ENCODE data around the gene OXCT1. TPM values are rescaled to one million over a fixed set of nuclear protein-coding genes. Genes with fewer than 3 reads are reported as not detected.

OXCT1 gene
- total RNA-seq, 1 donor from 2014 or later: 39.9 TPM

DNA sequence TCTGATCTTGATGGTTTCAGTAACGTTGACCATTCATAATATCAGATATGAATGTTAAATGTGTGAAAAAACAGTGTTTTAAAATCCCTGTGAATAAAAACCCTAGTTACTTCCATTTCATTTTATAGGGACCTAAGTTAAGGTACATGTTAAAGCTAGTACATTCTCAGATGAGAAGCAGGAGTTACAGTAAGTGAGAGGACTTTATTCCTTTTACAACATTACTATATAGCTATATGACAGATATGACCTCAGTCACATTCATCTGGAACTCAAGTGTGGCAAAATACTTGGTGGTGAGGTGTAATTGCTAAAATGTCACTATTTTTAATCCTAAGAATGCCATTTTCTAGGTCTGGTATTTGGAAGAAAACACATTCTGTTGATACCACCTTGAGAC is 96.4 kb downstream of the OXCT1 start:
- no peaks in the 10 kb centered on the region for H3K36me3 ChIP-seq
- no peaks in the 10 kb centered on the region for H3K4me1 Mint-ChIP-seq

DNA sequence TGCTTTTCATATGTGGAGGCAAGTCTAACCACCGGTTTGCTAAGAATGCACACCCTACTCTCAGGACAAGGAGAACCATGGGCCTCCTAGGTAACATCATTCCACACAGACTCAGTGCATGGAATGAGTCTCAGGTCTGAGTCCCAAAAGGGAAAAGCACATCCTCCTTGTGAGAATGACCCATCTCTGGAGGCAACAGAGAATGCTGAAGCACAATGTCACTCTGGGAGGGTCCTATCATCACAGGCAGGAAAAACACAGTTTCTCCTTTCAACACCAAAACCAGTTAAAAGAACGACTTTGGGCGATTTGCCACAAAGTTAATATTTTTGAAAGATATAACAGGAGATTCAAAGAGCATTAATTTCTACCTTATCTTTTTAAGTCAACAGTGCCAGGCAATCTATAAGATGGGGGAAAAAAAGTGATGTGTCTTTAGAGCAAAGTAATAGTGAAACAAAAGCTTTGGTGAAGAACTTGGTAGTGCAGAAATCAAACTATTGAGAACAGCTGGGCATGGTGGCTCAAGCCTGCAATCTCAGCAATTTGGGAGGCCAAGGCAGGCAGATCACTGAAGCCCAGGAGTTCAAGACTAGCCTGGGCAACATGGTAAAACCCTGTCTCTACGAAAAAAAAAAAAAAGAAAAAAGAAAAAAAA is 97.3 kb downstream of the OXCT1 start:
- Histone ChIP-seq H3K79me2 (ENCODE audit: low read depth) (no peaks in the 10 kb centered on the region), H3K4me3 (no peak overlapping the region), H2AFZ (replicated peaks) (no peak overlapping the region), H3K9ac (no peak overlapping the region), H3K27me3 (no peaks in the 10 kb centered on the region), H3K4me2 (no peak overlapping the region), H3K36me3 (no peaks in the 10 kb centered on the region), H4K20me1 (ENCODE audit: low read depth) (no peaks in the 10 kb centered on the region), H3K27ac (no peak overlapping the region), H3K9me3 (ENCODE audit: low read depth) (no peaks in the 10 kb centered on the region), H3F3A (ENCODE audit: low read depth) (no peaks in the 10 kb centered on the region), H3K4me1 (no peaks in the 10 kb centered on the region)
- Mint-ChIP-seq H3K27me3 (ENCODE audit: insufficient read depth, low read depth) (no peaks in the 10 kb centered on the region), H3K9me3 (no peaks in the 10 kb centered on the region), H3K4me3 (no peak overlapping the region), H3K27ac (no peak overlapping the region), H3K36me3 (peaks cover 2% of the 10 kb centered on the region), H3K4me1 (no peaks in the 10 kb centered on the region)
- no peak for DNase-seq (ENCODE audit: low spot score)
- TF ChIP-seq EZH2phosphoT487 (IDR thresholded peaks at IDR 0.05): no peak
- TF ChIP-seq, protein P1, sequence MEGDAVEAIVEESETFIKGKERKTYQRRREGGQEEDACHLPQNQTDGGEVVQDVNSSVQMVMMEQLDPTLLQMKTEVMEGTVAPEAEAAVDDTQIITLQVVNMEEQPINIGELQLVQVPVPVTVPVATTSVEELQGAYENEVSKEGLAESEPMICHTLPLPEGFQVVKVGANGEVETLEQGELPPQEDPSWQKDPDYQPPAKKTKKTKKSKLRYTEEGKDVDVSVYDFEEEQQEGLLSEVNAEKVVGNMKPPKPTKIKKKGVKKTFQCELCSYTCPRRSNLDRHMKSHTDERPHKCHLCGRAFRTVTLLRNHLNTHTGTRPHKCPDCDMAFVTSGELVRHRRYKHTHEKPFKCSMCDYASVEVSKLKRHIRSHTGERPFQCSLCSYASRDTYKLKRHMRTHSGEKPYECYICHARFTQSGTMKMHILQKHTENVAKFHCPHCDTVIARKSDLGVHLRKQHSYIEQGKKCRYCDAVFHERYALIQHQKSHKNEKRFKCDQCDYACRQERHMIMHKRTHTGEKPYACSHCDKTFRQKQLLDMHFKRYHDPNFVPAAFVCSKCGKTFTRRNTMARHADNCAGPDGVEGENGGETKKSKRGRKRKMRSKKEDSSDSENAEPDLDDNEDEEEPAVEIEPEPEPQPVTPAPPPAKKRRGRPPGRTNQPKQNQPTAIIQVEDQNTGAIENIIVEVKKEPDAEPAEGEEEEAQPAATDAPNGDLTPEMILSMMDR (IDR thresholded peaks at IDR 0.05): no peak
- TF ChIP-seq EZH2 (IDR thresholded peaks at IDR 0.05): no peak

More for the DNA sequence above, 96.4 kb downstream of the OXCT1 start:
- TF ChIP-seq EZH2phosphoT487 (IDR thresholded peaks at IDR 0.05): no peak
- H3K4me1 ChIP-seq: no peaks in the 10 kb centered on the region
- no peaks in the 10 kb centered on the region for H3K27me3 ChIP-seq
- no peak overlapping the region for H3K27ac ChIP-seq
- no peaks in the 10 kb centered on the region for H3F3A ChIP-seq (ENCODE audit: low read depth)
- H3K27ac Mint-ChIP-seq: no peak overlapping the region
- no peaks in the 10 kb centered on the region for H3K27me3 Mint-ChIP-seq (ENCODE audit: insufficient read depth, low read depth)
- DNase-seq (ENCODE audit: low spot score): no peak
- H3K79me2 ChIP-seq (ENCODE audit: low read depth): no peaks in the 10 kb centered on the region
- H2AFZ ChIP-seq (replicated peaks): no peak overlapping the region
- no peak overlapping the region for H3K4me2 ChIP-seq
- no peaks in the 10 kb centered on the region for H3K9me3 Mint-ChIP-seq
- no peaks in the 10 kb centered on the region for H4K20me1 ChIP-seq (ENCODE audit: low read depth)
- H3K9me3 ChIP-seq (ENCODE audit: low read depth): no peaks in the 10 kb centered on the region
- no peak overlapping the region for H3K4me3 Mint-ChIP-seq
- H3K9ac ChIP-seq: no peak overlapping the region
- no peaks in the 10 kb centered on the region for H3K36me3 Mint-ChIP-seq
- H3K4me3 ChIP-seq: no peak overlapping the region

DNA sequence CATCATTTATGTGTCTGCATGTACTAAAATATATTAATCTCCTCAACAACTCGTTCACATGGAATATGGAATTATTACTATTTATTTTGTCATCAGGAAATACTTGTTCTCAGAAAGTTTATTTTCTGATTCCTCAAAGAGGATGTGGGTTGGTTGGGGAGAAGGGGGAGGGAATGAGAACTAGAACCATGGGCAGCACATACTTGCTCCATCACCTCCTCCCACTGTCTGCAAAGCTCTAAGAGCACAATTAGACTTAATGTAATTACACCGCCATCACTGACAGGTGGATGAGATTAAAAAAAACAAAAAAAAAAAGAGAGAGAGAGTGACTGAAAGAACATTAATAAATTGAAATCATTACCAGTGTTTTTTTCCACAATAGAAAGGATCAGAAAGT is 98.2 kb downstream of the OXCT1 start:
- no peak for TF ChIP-seq EZH2phosphoT487 (IDR thresholded peaks at IDR 0.05)
- TF ChIP-seq, protein P1 (IDR thresholded peaks at IDR 0.05): no peak
- no peak for TF ChIP-seq EZH2 (IDR thresholded peaks at IDR 0.05)
- H3K27ac Mint-ChIP-seq: no peak overlapping the region

DNA sequence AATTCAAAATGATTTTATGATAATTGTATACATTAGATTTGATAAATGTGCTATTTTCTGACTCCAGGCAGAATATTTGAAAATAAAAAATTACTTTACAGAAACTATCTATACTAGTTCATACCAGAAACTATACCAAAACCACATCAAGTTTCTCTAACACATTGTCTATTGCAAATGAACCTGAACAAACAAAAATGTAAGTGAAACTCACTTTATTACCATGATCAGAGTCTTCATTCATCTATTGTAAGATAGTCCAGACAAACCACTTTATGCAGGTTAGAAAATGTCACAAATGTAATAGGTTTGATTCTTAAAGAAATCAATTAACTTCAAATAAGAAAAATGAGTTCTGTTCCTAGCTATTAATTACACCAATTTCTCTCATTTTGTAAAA is 99.4 kb downstream of the OXCT1 start:
- no peak overlapping the region for H2AFZ ChIP-seq (replicated peaks)
- H4K20me1 ChIP-seq (ENCODE audit: low read depth): no peaks in the 10 kb centered on the region
- H3K27ac Mint-ChIP-seq: no peak overlapping the region
- no peak overlapping the region for H3K9ac ChIP-seq
- no peaks in the 10 kb centered on the region for H3K9me3 Mint-ChIP-seq
- no peaks in the 10 kb centered on the region for H3K27me3 Mint-ChIP-seq (ENCODE audit: insufficient read depth, low read depth)
- no peak for TF ChIP-seq EZH2 (IDR thresholded peaks at IDR 0.05)
- TF ChIP-seq, protein P1 (IDR thresholded peaks at IDR 0.05): no peak
- no peak for TF ChIP-seq EZH2phosphoT487 (IDR thresholded peaks at IDR 0.05)
- no peaks in the 10 kb centered on the region for H3K4me1 ChIP-seq
- H3K79me2 ChIP-seq (ENCODE audit: low read depth): no peaks in the 10 kb centered on the region
- no peak overlapping the region for H3K27ac ChIP-seq
- H3K36me3 ChIP-seq: no peaks in the 10 kb centered on the region
- H3K36me3 Mint-ChIP-seq: peaks cover 2% of the 10 kb centered on the region
- H3F3A ChIP-seq (ENCODE audit: low read depth): no peaks in the 10 kb centered on the region
- no peak overlapping the region for H3K4me3 Mint-ChIP-seq
- H3K27me3 ChIP-seq: no peaks in the 10 kb centered on the region
- no peak for DNase-seq (ENCODE audit: low spot score)
- H3K4me2 ChIP-seq: no peak overlapping the region
- H3K4me3 ChIP-seq: no peak overlapping the region
- H3K4me1 Mint-ChIP-seq: no peaks in the 10 kb centered on the region
- no peaks in the 10 kb centered on the region for H3K9me3 ChIP-seq (ENCODE audit: low read depth)

More for the DNA sequence above, 98.2 kb downstream of the OXCT1 start:
- Mint-ChIP-seq H3K4me1 (no peaks in the 10 kb centered on the region), H3K36me3 (peaks cover 2% of the 10 kb centered on the region), H3K9me3 (no peaks in the 10 kb centered on the region), H3K27me3 (ENCODE audit: insufficient read depth, low read depth) (no peaks in the 10 kb centered on the region), H3K4me3 (no peak overlapping the region)
- H2AFZ ChIP-seq (replicated peaks): no peak overlapping the region
- no peaks in the 10 kb centered on the region for H4K20me1 ChIP-seq (ENCODE audit: low read depth)
- no peaks in the 10 kb centered on the region for H3K36me3 ChIP-seq
- H3K4me3 ChIP-seq: no peak overlapping the region
- DNase-seq (ENCODE audit: low spot score): no peak
- no peaks in the 10 kb centered on the region for H3K4me1 ChIP-seq
- H3K4me2 ChIP-seq: no peak overlapping the region
- H3F3A ChIP-seq (ENCODE audit: low read depth): no peaks in the 10 kb centered on the region
- H3K79me2 ChIP-seq (ENCODE audit: low read depth): no peaks in the 10 kb centered on the region
- no peak overlapping the region for H3K27ac ChIP-seq
- no peaks in the 10 kb centered on the region for H3K27me3 ChIP-seq
- H3K9ac ChIP-seq: no peak overlapping the region
- H3K9me3 ChIP-seq (ENCODE audit: low read depth): no peaks in the 10 kb centered on the region
